ENCODE data around the gene CLSTN2. TPM values are rescaled to one million over a fixed set of nuclear protein-coding genes. Genes with fewer than 3 reads are reported as not detected.

Gene CLSTN2
- total and polyA plus RNA-seq, 2 of the 8 experiments (the other 6 are each of a cell fraction or from before 2014, with no cell fraction given) = 0.39 to 0.52 TPM

DNA sequence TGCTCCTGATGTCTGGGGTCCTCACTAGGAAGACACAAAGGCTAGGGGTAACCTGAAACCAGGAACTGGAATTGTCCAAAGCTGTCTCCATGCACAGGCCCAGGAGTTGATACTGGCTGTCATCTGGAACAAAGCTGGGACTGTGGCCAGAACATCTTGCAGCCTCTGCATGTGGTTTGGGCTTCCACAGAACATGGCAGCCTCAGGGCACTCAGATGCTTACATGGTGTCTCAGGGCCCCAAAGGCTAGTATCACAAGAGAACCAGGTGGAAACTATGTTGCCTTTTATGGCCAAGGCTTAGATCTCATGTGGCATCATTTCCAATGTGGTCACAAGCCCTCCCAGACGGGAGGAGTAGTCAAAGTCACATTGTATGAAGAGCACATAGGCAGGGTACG, 407.7 kb downstream of the CLSTN2 start (continued):
- TF ChIP-seq FOSL1 (IDR thresholded peaks at IDR 0.05; ENCODE audit: insufficient read depth, low read depth, low read length) (no peak), CHD7 (IDR thresholded peaks at IDR 0.05; ENCODE audit: insufficient replicate concordance, low read length) (no peak), KDM4A (IDR thresholded peaks at IDR 0.05; ENCODE audit: low read depth, low read length, severe bottlenecking) (no peak), MAX (IDR thresholded peaks at IDR 0.05) (no peak)

Data from H1 (cell line).